ENCODE results near the gene PCDHGA7. TPM values are rescaled to one million over a fixed set of nuclear protein-coding genes. Genes with fewer than 3 reads are reported as not detected.

The PCDHGA7 gene
- total RNA-seq, 2 donors from 2014 or later = 0.40 to 1.9 TPM

- H3K27me3 ChIP-seq (ENCODE audit: control insufficient read depth, insufficient read depth, low read length, poor library complexity, severe bottlenecking) = no peaks in the 10 kb centered on the region
- Mint-ChIP-seq H3K4me3 (no peak overlapping the region), H3K27ac (no peak overlapping the region), H3K36me3 (ENCODE audit: low read depth) (peaks cover 39% of the 10 kb centered on the region), H3K27me3 (ENCODE audit: insufficient read depth) (no peaks in the 10 kb centered on the region), H3K4me1 (no peaks in the 10 kb centered on the region), H3K9me3 (peaks cover 48% of the 10 kb centered on the region)
- H3K9me3 ChIP-seq (ENCODE audit: control insufficient read depth, low read length) = peaks cover 45% of the 10 kb centered on the region
- no peak overlapping the region for H3K27ac ChIP-seq (ENCODE audit: low read depth, low read length)
- 97 to 100% methylated on average over 1 to 2 of the region's 2 CpGs for whole genome bisulfite sequencing, 2 experiments (ENCODE audit: insufficient coverage in 1 of 2, insufficient read length in 1 of 2)
- TF ChIP-seq CTCF (conservative IDR thresholded peaks at IDR 0.05) = no peak
- H3K4me3 ChIP-seq (ENCODE audit: low read length) = no peak overlapping the region
- no peak for DNase-seq
- H3K9ac ChIP-seq (ENCODE audit: extremely low read depth, low read length, poor library complexity, severe bottlenecking) = no peak overlapping the region
- no peaks in the 10 kb centered on the region for H3K4me1 ChIP-seq (ENCODE audit: control insufficient read depth, insufficient read depth, low read length)
- H3K36me3 ChIP-seq (ENCODE audit: control insufficient read depth, insufficient read depth, low read length) = no peaks in the 10 kb centered on the region
Measured at GRCh38 chr5:141434006-141434405, 51.5 kb downstream of the PCDHGA7 start.

Other genes starting within 250 kb of the PCDHGA7 start
- 10 to 100 TPM in 1 of 2 donors, 1 to 10 TPM in 1; 2.4 to 43.5 TPM for gene PCDHB5, start 247.5 kb upstream of the PCDHGA7 start, total RNA-seq
- 1 to 10 TPM in 1 of 2 donors, under 1 TPM in 1; 0.66 to 2.0 TPM for gene PCDHB6, start 232.7 kb upstream of the PCDHGA7 start, total RNA-seq
- under 1 TPM; 0.42 to 0.75 TPM for gene PCDHB7, start 210.1 kb upstream of the PCDHGA7 start, total RNA-seq
- 1 to 10 TPM in 1 of 2 donors, under 1 TPM in 1; 0.71 to 3.6 TPM for gene PCDHB8, start 205.0 kb upstream of the PCDHGA7 start, total RNA-seq
- gene PCDHB16, start 200.4 kb upstream of the PCDHGA7 start, total RNA-seq = 10 to 100 TPM in 1 of 2 donors, 1 to 10 TPM in 1; 9.7 to 14.8 TPM
- 1 to 10 TPM; 3.2 to 5.1 TPM for gene PCDHB9, start 195.6 kb upstream of the PCDHGA7 start, total RNA-seq
- gene PCDHB10, start 190.4 kb upstream of the PCDHGA7 start, total RNA-seq = 1 to 10 TPM; 2.9 to 3.5 TPM
- gene PCDHB11, start 183.1 kb upstream of the PCDHGA7 start, total RNA-seq = 1 to 10 TPM; 2.6 to 4.7 TPM
- 1 to 10 TPM; 1.6 to 5.0 TPM for gene PCDHB12, start 174.0 kb upstream of the PCDHGA7 start, total RNA-seq
- 1 to 10 TPM; 1.8 to 3.3 TPM for gene PCDHB13, start 168.8 kb upstream of the PCDHGA7 start, total RNA-seq
- gene PCDHB14, start 159.4 kb upstream of the PCDHGA7 start, total RNA-seq = 1 to 10 TPM; 2.6 to 2.8 TPM
- gene PCDHB15, start 137.3 kb upstream of the PCDHGA7 start, total RNA-seq = 1 to 10 TPM; 3.7 to 9.8 TPM
- gene SLC25A2, start 78.7 kb upstream of the PCDHGA7 start, total RNA-seq = under 1 TPM; 0.55 to 0.68 TPM
- gene TAF7, start 62.0 kb upstream of the PCDHGA7 start, total RNA-seq = 10 to 100 TPM; 85.4 to 99.0 TPM
- 1 to 10 TPM in 1 of 2 donors, under 1 TPM in 1; 0.38 to 2.2 TPM for gene PCDHGA1, start 52.2 kb upstream of the PCDHGA7 start, total RNA-seq
- 1 to 10 TPM in 1 of 2 donors, under 1 TPM in 1; 0.09 to 2.0 TPM for gene PCDHGA2, start 44.0 kb upstream of the PCDHGA7 start, total RNA-seq
- 1 to 10 TPM in 1 of 2 donors, not detected in 1; 4.3 TPM for gene PCDHGA3, start 38.9 kb upstream of the PCDHGA7 start, total RNA-seq
- 1 to 10 TPM; 1.4 to 6.6 TPM for gene PCDHGB1, start 32.6 kb upstream of the PCDHGA7 start, total RNA-seq
- gene PCDHGA4, start 27.7 kb upstream of the PCDHGA7 start, total RNA-seq = 1 to 10 TPM in 1 of 2 donors, under 1 TPM in 1; 0.86 to 5.0 TPM
- 1 to 10 TPM; 1.6 to 5.2 TPM for gene PCDHGB2, start 22.7 kb upstream of the PCDHGA7 start, total RNA-seq
- gene PCDHGA5, start 18.6 kb upstream of the PCDHGA7 start, total RNA-seq = 1 to 10 TPM in 1 of 2 donors, under 1 TPM in 1; 0.51 to 3.0 TPM
- 1 to 10 TPM in 1 of 2 donors, under 1 TPM in 1; 0.40 to 4.6 TPM for gene PCDHGB3, start 12.5 kb upstream of the PCDHGA7 start, total RNA-seq
- gene PCDHGA6, start 8.9 kb upstream of the PCDHGA7 start, total RNA-seq = 1 to 10 TPM in 1 of 2 donors, under 1 TPM in 1; 0.55 to 3.8 TPM
- gene PCDHGB4, start 5.0 kb downstream of the PCDHGA7 start, total RNA-seq = 10 to 100 TPM; 10.7 to 13.9 TPM
- 1 to 10 TPM; 1.1 to 3.0 TPM for gene PCDHGA8, start 9.9 kb downstream of the PCDHGA7 start, total RNA-seq
- 10 to 100 TPM in 1 of 2 donors, 1 to 10 TPM in 1; 1.3 to 17.3 TPM for gene PCDHGB5, start 15.2 kb downstream of the PCDHGA7 start, total RNA-seq
- 1 to 10 TPM in 1 of 2 donors, under 1 TPM in 1; 0.89 to 7.3 TPM for gene PCDHGA9, start 20.0 kb downstream of the PCDHGA7 start, total RNA-seq
- 10 to 100 TPM in 1 of 2 donors, 1 to 10 TPM in 1; 8.3 to 10.8 TPM for gene PCDHGB6, start 25.3 kb downstream of the PCDHGA7 start, total RNA-seq
- 10 to 100 TPM in 1 of 2 donors, 1 to 10 TPM in 1; 3.2 to 20.7 TPM for gene PCDHGA10, start 30.2 kb downstream of the PCDHGA7 start, total RNA-seq
- 10 to 100 TPM; 15.3 to 19.3 TPM for gene PCDHGB7, start 34.9 kb downstream of the PCDHGA7 start, total RNA-seq
- 10 to 100 TPM in 1 of 2 donors, 1 to 10 TPM in 1; 8.5 to 10.6 TPM for gene PCDHGA11, start 38.3 kb downstream of the PCDHGA7 start, total RNA-seq
- 1 to 10 TPM; 1.4 to 4.1 TPM for gene PCDHGA12, start 47.8 kb downstream of the PCDHGA7 start, total RNA-seq
- gene PCDHGC3, start 93.2 kb downstream of the PCDHGA7 start, total RNA-seq = 10 to 100 TPM; 13.9 to 27.6 TPM
- 1 to 10 TPM; 2.6 to 3.0 TPM for gene PCDHGC4, start 102.3 kb downstream of the PCDHGA7 start, total RNA-seq
- gene PCDHGC5, start 106.3 kb downstream of the PCDHGA7 start, total RNA-seq = 1 to 10 TPM in 1 of 2 donors, under 1 TPM in 1; 0.71 to 1.8 TPM
- gene DIAPH1, start 236.3 kb downstream of the PCDHGA7 start, total RNA-seq = 100 to 1,000 TPM; 104 to 106 TPM